H9 (cell line): ENCODE data around the gene UPF1. TPM values are rescaled to one million over a fixed set of nuclear protein-coding genes. Genes with fewer than 3 reads are reported as not detected.

Experiments
- DNase-seq: peaks from one replicate; pipeline ENCODE4 v3.0.0-alpha.2; 2017
- H2AFZ ChIP-seq: one replicate; pipeline ENCODE4 v1.6.1; 2013; ENCODE audit warnings: mild to moderate bottlenecking, low read length, control low read depth, moderate library complexity
- H2AK5ac ChIP-seq: 2 replicates; pipeline ENCODE4 v1.6.1; 2013; ENCODE audit warnings: low read length, control low read depth, mixed read lengths; ENCODE audit not compliant: insufficient read length
- H2BK120ac ChIP-seq: one replicate; pipeline ENCODE4 v1.6.1; 2013; ENCODE audit warnings: low read depth, mild to moderate bottlenecking, low read length, control low read depth, inconsistent platforms; ENCODE audit not compliant: poor library complexity, severe bottlenecking
- H2BK12ac ChIP-seq: 2 replicates; pipeline ENCODE4 v1.6.1; 2013; ENCODE audit warnings: low read length, control low read depth, mixed read lengths, low read depth; ENCODE audit not compliant: insufficient read length
- H2BK15ac ChIP-seq: 2 replicates; pipeline ENCODE4 v1.6.1; 2013; ENCODE audit warnings: low read depth, low read length, control low read depth
- H2BK20ac ChIP-seq: one replicate; pipeline ENCODE4 v1.6.1; 2013; ENCODE audit warnings: low read depth, mild to moderate bottlenecking, low read length, control low read depth, inconsistent platforms; ENCODE audit not compliant: poor library complexity, severe bottlenecking
- H2BK5ac ChIP-seq: 2 replicates; pipeline ENCODE4 v1.6.1; 2013; ENCODE audit warnings: low read length, control low read depth, mixed read lengths; ENCODE audit not compliant: insufficient read length
- H3K14ac ChIP-seq: 2 replicates; pipeline ENCODE4 v1.6.1; 2013; ENCODE audit warnings: low read length, control low read depth; ENCODE audit not compliant: insufficient read depth
- H3K18ac ChIP-seq: 2 replicates; pipeline ENCODE4 v1.6.1; 2013; ENCODE audit warnings: low read depth, mild to moderate bottlenecking, mixed read lengths, low read length, control low read depth; ENCODE audit not compliant: insufficient read length
- H3K23ac ChIP-seq: 2 replicates; pipeline ENCODE4 v1.6.1; 2013; ENCODE audit warnings: low read length, control low read depth, mixed read lengths, low read depth; ENCODE audit not compliant: insufficient read length
- H3K23me2 ChIP-seq: 2 replicates; pipeline ENCODE4 v1.6.1; 2013; ENCODE audit warnings: low read depth, mild to moderate bottlenecking, mixed read lengths, low read length, control low read depth; ENCODE audit not compliant: insufficient read length, poor library complexity, severe bottlenecking
- H3K27ac ChIP-seq: 2 replicates; pipeline ENCODE4 v1.5.1; 2013; ENCODE audit warnings: low read length, control low read depth, mixed read lengths, low read depth; ENCODE audit not compliant: insufficient read length
- H3K27me3 ChIP-seq: 2 replicates; pipeline ENCODE4 v1.6.1; 2013; ENCODE audit warnings: low read length, control low read depth, inconsistent platforms; ENCODE audit not compliant: insufficient read depth
- H3K4ac ChIP-seq: 2 replicates; pipeline ENCODE4 v1.6.1; 2013; ENCODE audit warnings: low read depth, mild to moderate bottlenecking, control low read depth, inconsistent platforms, low read length, moderate library complexity
- H3K4me1 ChIP-seq: 2 replicates; pipeline ENCODE4 v1.6.1; 2013; ENCODE audit warnings: low read length, control low read depth, inconsistent platforms; ENCODE audit not compliant: insufficient read depth
- H3K4me2 ChIP-seq: 2 replicates; pipeline ENCODE4 v1.6.1; 2013; ENCODE audit warnings: low read length, control low read depth, mixed read lengths; ENCODE audit not compliant: insufficient read length, insufficient read depth
- H3K56ac ChIP-seq: 2 replicates; pipeline ENCODE4 v1.6.1; 2013; ENCODE audit warnings: low read depth, mild to moderate bottlenecking, mixed read lengths, low read length, control low read depth; ENCODE audit not compliant: insufficient read length
- H3K79me1 ChIP-seq: 2 replicates; pipeline ENCODE4 v1.6.1; 2013; ENCODE audit warnings: low read depth, mild to moderate bottlenecking, moderate library complexity, low read length, control low read depth, inconsistent platforms; ENCODE audit not compliant: insufficient read depth, poor library complexity, severe bottlenecking
- H3K79me2 ChIP-seq: 2 replicates; pipeline ENCODE4 v1.6.1; 2013; ENCODE audit warnings: low read length, control low read depth, inconsistent platforms; ENCODE audit not compliant: insufficient read depth
- H3K9ac ChIP-seq: 2 replicates; pipeline ENCODE4 v1.6.1; 2013; ENCODE audit warnings: low read length, control low read depth, mixed read lengths; ENCODE audit not compliant: insufficient read length; ENCODE audit errors: extremely low read depth
- H3K9me3 ChIP-seq: one replicate; pipeline ENCODE4 v1.6.1; 2013; ENCODE audit warnings: low read depth, low read length, inconsistent platforms; ENCODE audit not compliant: control insufficient read depth
- H3T11ph ChIP-seq: one replicate; pipeline ENCODE4 v1.6.1; 2013; ENCODE audit warnings: mild to moderate bottlenecking, low read length, control low read depth, inconsistent platforms
- H4K20me1 ChIP-seq: one replicate; pipeline ENCODE4 v1.6.1; 2013; ENCODE audit not compliant: control insufficient read depth, insufficient read length, insufficient read depth
- H4K5ac ChIP-seq: 2 replicates; pipeline ENCODE4 v1.6.1; 2013; ENCODE audit warnings: low read depth, mild to moderate bottlenecking, mixed read lengths, low read length, control low read depth; ENCODE audit not compliant: insufficient read length
- H4K8ac ChIP-seq: replicated peaks from 2 replicates; pipeline ENCODE4 v1.6.1; 2013; ENCODE audit warnings: low read length, control low read depth, mixed read lengths, low read depth; ENCODE audit not compliant: insufficient read length
- H4K91ac ChIP-seq: 2 replicates; pipeline ENCODE4 v1.6.1; 2013; ENCODE audit warnings: low read depth, mild to moderate bottlenecking, moderate library complexity, mixed read lengths, low read length, control low read depth; ENCODE audit not compliant: insufficient read length
- H3K27ac Mint-ChIP-seq, 3 experiments: 2 replicates in 2 of 3; 3 replicates in 1 of 3; pipeline ENCODE4 v1.8.0; 2020 to 2021; ENCODE audit warnings: mixed read lengths in 3 of 3, mild to moderate bottlenecking in 1 of 3, moderate library complexity in 1 of 3
- H3K27me3 Mint-ChIP-seq: 2 replicates; pipeline ENCODE4 v1.8.0; 2021; ENCODE audit warnings: low read depth, mild to moderate bottlenecking, moderate library complexity, mixed read lengths
- H3K36me3 Mint-ChIP-seq, 3 experiments: 2 replicates in 2 of 3; 3 replicates in 1 of 3; pipeline ENCODE4 v1.8.0; 2020 to 2021; ENCODE audit warnings: low read depth in 3 of 3, mixed read lengths in 3 of 3; ENCODE audit not compliant: insufficient read depth in 1 of 3
- H3K4me1 Mint-ChIP-seq, 2 experiments: 2 replicates each; pipeline ENCODE4 v1.8.0; 2020; ENCODE audit warnings: mixed read lengths in 2 of 2
- H3K4me3 Mint-ChIP-seq, 2 experiments: 2 replicates in 1 of 2; 3 replicates in 1 of 2; pipeline ENCODE4 v1.8.0; 2020 to 2021; ENCODE audit warnings: mild to moderate bottlenecking in 2 of 2, mixed read lengths in 2 of 2, moderate library complexity in 1 of 2
- H3K9me3 Mint-ChIP-seq, 2 experiments: 2 replicates in 1 of 2; 3 replicates in 1 of 2; pipeline ENCODE4 v1.8.0; 2020; ENCODE audit warnings: mild to moderate bottlenecking in 2 of 2, mixed read lengths in 2 of 2, moderate library complexity in 1 of 2
- WGBS: extraction: QIAGEN DNeasy Blood & Tissue Kit; methylation state at CpG from one replicate; pipeline ENCODE4 v1.1.7; 2013; ENCODE audit warnings: missing lambda C conversion rate, low lambda C conversion rate, mixed read lengths; ENCODE audit not compliant: insufficient read length; ENCODE audit errors: extremely low coverage; 5-methylcytosine and 5-hydroxymethylcytosine counted together
- total RNA-seq: library from RNA; stranded (reverse); gene quantifications from 2 replicates; pipeline ENCODE4 v1.2.1, GENCODE V29; 2021
- TF ChIP-seq, protein P1 (sequence below): fragments of 200-600 bp; sonication (generic); conservative IDR thresholded peaks from 3 replicates; pipeline ENCODE4 v1.8.0; 2021; ENCODE audit warnings: antibody characterized with exemption, mild to moderate bottlenecking

UPF1 gene
- total RNA-seq, 1 experiment from 2014 or later: 85.4 TPM

DNA sequence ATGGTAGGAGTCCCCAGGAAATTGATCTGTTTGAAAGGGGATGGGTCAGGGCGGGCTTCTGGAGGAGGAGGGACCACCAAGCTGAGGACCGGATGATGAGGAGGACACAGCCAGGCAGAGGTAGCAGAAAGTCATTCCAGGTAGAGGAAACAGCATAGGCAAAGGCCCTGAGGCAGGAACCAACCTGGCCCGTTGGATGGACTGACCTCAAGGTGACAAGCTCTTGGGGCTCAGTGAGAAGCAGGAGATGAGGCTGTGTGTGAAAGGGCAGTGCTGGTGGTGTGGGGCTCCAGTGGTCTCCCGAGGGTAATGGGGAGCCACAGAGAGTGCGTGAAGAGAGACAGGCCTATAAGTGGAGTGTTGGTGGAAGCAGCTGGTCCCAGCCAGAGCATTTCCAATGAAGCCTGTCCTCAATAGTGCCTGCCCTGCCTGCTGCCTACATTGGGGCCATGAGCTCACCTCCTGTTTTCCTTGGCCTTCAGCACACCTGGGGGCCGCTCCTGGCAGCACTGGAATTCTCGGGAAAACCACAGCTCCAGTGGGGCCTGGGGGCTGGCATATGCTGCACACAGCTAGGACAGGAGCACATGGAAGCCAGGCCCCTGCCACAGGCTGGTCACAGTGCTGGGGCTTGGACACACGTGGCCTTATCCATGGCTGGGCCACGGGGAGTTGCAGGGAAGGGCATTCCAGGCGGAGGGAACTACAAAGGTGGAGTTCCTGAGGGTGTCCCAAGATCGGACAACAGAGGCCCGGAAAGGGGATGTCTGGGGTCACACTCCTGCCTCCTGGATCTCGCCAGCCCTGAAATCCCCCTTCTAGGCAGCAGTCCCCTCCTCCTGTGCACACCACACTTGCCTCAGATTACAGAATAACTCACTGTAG lies 38.4 kb upstream of the UPF1 start:
- Mint-ChIP-seq H3K4me1 (peaks cover 9 to 23% of the 10 kb centered on the region in 2 experiments), H3K4me3 (no peak overlapping the region), H3K9me3 (peaks cover 0 to 6% of the 10 kb centered on the region in 2 experiments; a peak in 3 of 5 replicates), H3K27me3 (peaks cover 70% of the 10 kb centered on the region), H3K36me3 (no peaks in the 10 kb centered on the region; a peak in 1 of 7 replicates), H3K27ac (no peak overlapping the region)
- WGBS: no CpG with 5 or more reads among the region's 13 CpGs
- Histone ChIP-seq H4K5ac (no peak overlapping the region), H3K9ac (no peak overlapping the region), H3K9me3 (no peaks in the 10 kb centered on the region), H2BK15ac (no peak overlapping the region), H3K18ac (no peak overlapping the region), H3K4me1 (no peaks in the 10 kb centered on the region), H4K20me1 (no peaks in the 10 kb centered on the region), H2AFZ (no peak overlapping the region), H3K56ac (no peak overlapping the region), H3K4me2 (no peak overlapping the region), H4K8ac (no peak overlapping the region), H3K27me3 (peaks cover 67% of the 10 kb centered on the region), H2BK5ac (no peak overlapping the region), H3T11ph (no peak overlapping the region), H3K23ac (no peak overlapping the region), H3K23me2 (peaks cover 13% of the 10 kb centered on the region), H4K91ac (no peak overlapping the region), H3K14ac (no peak overlapping the region), H3K79me2 (no peaks in the 10 kb centered on the region), H3K27ac (no peak overlapping the region), H3K4ac (no peak overlapping the region), H2AK5ac (no peak overlapping the region), H2BK12ac (no peak overlapping the region), H2BK20ac (no peak overlapping the region), H3K79me1 (no peaks in the 10 kb centered on the region), H2BK120ac (no peak overlapping the region)
- TF ChIP-seq, protein P1, sequence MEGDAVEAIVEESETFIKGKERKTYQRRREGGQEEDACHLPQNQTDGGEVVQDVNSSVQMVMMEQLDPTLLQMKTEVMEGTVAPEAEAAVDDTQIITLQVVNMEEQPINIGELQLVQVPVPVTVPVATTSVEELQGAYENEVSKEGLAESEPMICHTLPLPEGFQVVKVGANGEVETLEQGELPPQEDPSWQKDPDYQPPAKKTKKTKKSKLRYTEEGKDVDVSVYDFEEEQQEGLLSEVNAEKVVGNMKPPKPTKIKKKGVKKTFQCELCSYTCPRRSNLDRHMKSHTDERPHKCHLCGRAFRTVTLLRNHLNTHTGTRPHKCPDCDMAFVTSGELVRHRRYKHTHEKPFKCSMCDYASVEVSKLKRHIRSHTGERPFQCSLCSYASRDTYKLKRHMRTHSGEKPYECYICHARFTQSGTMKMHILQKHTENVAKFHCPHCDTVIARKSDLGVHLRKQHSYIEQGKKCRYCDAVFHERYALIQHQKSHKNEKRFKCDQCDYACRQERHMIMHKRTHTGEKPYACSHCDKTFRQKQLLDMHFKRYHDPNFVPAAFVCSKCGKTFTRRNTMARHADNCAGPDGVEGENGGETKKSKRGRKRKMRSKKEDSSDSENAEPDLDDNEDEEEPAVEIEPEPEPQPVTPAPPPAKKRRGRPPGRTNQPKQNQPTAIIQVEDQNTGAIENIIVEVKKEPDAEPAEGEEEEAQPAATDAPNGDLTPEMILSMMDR: no peak
- DNase-seq: no peak
